Esophagus (tissue), 2 donors: Measurements from ENCODE around the gene ZNF410. TPM values are rescaled to one million over a fixed set of nuclear protein-coding genes. Genes with fewer than 3 reads are reported as not detected.

Experiments used
- H3K27ac ChIP-seq, 2 donors: one replicate each; pipeline ENCODE4 v1.5.1; 2013; ENCODE audit warnings: low read depth in 2 of 2, mild to moderate bottlenecking in 2 of 2, inconsistent platforms in 1 of 2, low read length in 1 of 2, moderate library complexity in 1 of 2
- H3K27me3 ChIP-seq, 2 donors: one replicate each; pipeline ENCODE4 v1.6.1; 2013; ENCODE audit warnings: low read length in 2 of 2, control low read depth in 1 of 2, mild to moderate bottlenecking in 1 of 2; ENCODE audit not compliant: insufficient read depth in 2 of 2, control insufficient read depth in 1 of 2
- H3K36me3 ChIP-seq, 2 donors: one replicate each; pipeline ENCODE4 v1.6.1; 2013; ENCODE audit warnings: low read length in 1 of 2; ENCODE audit not compliant: control insufficient read depth in 2 of 2, insufficient read depth in 2 of 2
- H3K4me1 ChIP-seq, 2 donors: one replicate each; pipeline ENCODE4 v1.6.1; 2013; ENCODE audit warnings: low read length in 1 of 2; ENCODE audit not compliant: control insufficient read depth in 2 of 2, insufficient read depth in 2 of 2
- H3K4me3 ChIP-seq, 2 donors: one replicate each; pipeline ENCODE4 v1.5.1; 2013; ENCODE audit warnings: low read length in 2 of 2, mild to moderate bottlenecking in 2 of 2, low read depth in 1 of 2, moderate library complexity in 1 of 2
- H3K9me3 ChIP-seq, 2 donors: one replicate each; pipeline ENCODE4 v1.6.1; 2013; ENCODE audit warnings: mild to moderate bottlenecking in 2 of 2, low read depth in 1 of 2, low read length in 1 of 2, moderate library complexity in 1 of 2; ENCODE audit not compliant: control insufficient read depth in 2 of 2, insufficient read depth in 1 of 2
- WGBS, 2 donors: extraction: QIAGEN DNeasy Blood & Tissue Kit; methylation state at CpG; one replicate each; pipeline ENCODE4 v1.1.7; 2013; 5-methylcytosine and 5-hydroxymethylcytosine counted together
- polyA plus RNA-seq, 2 donors: library from polyadenylated mRNA; stranded (reverse); fragments of 200-250 nt; gene quantifications; one replicate each; pipeline ENCODE4 v1.2.3, GENCODE V29; 2013
- donor health status: healthy with polysubstance abuse.
- donor health status: Bipolar disorder and iron deficiency.

Gene ZNF410
- polyA plus RNA-seq, 2 donors, result 24.6 to 29.9 TPM

DNA sequence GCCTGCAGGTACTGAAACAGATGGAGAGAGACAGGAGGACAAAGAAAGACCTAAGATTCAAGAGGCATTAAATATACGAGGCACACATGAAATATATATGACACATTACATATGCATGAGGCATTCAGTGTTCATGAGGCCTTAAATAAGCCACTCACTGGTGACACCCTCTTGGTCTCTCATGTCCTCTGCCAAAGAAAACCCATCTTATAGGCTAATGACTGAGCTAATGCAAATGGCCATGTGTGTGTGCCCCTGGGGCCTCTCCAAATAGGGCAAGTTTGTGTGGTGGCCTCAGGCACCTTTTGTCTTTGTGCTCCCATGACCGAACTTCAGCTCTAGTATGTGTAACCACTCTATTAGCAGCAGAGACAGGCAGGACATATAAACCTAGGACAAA is 82.2 kb downstream of the ZNF410 start:
- Histone ChIP-seq H3K4me1 (no peaks in the 10 kb centered on the region), H3K36me3 (peaks cover 0 to 15% of the 10 kb centered on the region in 2 donors), H3K27me3 (no peaks in the 10 kb centered on the region), H3K27ac (no peak overlapping the region), H3K4me3 (no peak overlapping the region), H3K9me3 (no peaks in the 10 kb centered on the region)
- whole genome bisulfite sequencing, 2 donors, result 90 to 92% methylated on average over 2 of the region's 2 CpGs

GRCh38 chr14:73973497-73973896 is 86.8 kb downstream of the ZNF410 start:
- H3K27ac ChIP-seq, result no peak overlapping the region
- WGBS, 2 donors, result 76 to 78% methylated on average over 2 of the region's 2 CpGs

DNA sequence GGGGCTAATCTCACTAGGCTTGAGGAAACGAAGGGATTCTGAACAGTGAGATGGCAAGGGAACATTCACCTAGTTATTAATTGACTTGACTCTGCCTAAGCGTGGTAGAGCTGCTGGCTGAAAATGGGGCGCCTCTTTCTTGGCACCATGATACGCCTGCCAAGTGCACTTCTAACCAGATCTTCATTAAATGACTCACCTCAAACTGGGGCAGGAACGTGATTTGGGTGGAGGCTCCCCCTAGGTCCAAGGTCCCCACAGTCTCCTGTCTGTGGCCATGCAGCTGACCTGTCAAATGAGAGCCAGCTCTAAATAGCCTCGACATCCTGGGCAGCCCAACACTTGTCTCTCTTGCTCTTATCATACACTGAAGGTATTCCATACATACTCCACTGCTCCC is 89.5 kb downstream of the ZNF410 start:
- Histone ChIP-seq H3K4me1 (no peaks in the 10 kb centered on the region), H3K4me3 (no peak overlapping the region), H3K27me3 (no peaks in the 10 kb centered on the region), H3K36me3 (peaks cover 0 to 12% of the 10 kb centered on the region in 2 donors), H3K27ac (peak overlapping the region in 1 of 2 donors; percentile 26), H3K9me3 (no peaks in the 10 kb centered on the region)
- WGBS, 2 donors, result 71 to 79% methylated on average over 6 of the region's 6 CpGs

More at GRCh38 chr14:73973497-73973896, 86.8 kb downstream of the ZNF410 start:
- Histone ChIP-seq H3K36me3 (peaks cover 0 to 16% of the 10 kb centered on the region in 2 donors), H3K4me3 (no peak overlapping the region), H3K4me1 (no peaks in the 10 kb centered on the region), H3K27me3 (no peaks in the 10 kb centered on the region), H3K9me3 (no peaks in the 10 kb centered on the region)

DNA sequence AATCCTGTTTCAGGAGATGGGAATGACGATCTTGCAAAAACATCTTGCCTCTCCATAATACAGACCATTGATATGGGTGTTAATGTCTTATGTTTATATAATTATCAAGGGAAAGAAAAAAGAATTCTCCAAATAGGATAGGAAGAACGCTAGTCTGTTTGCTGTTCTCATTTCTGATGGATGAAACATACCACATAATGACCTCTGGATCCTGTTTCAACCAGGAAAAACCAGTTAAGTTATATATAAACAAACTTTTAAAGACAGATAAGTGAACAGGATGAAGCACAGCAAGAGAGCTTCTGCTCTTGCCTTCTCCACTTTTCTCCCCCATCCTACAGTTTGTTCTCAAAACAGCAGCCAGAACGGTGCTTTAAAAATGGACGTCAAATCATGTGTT is 91.2 kb downstream of the ZNF410 start:
- Histone ChIP-seq H3K9me3 (no peaks in the 10 kb centered on the region), H3K27ac (no peak overlapping the region), H3K4me1 (no peaks in the 10 kb centered on the region), H3K4me3 (no peak overlapping the region), H3K36me3 (peaks cover 0 to 8% of the 10 kb centered on the region in 2 donors), H3K27me3 (no peaks in the 10 kb centered on the region)
- WGBS, 2 donors, result 52 to 56% methylated on average over 4 of the region's 4 CpGs

Other genes starting within 250 kb of the ZNF410 start
- gene DNAL1, start 241.9 kb upstream of the ZNF410 start, polyA plus RNA-seq, result 1 to 10 TPM; 1.7 to 2.5 TPM
- gene PNMA1, start 172.5 kb upstream of the ZNF410 start, polyA plus RNA-seq, result 10 to 100 TPM; 12.7 to 13.2 TPM
- 1 to 10 TPM; 3.0 to 4.2 TPM for gene PTGR2, start 35.0 kb upstream of the ZNF410 start, polyA plus RNA-seq
- 1 to 10 TPM; 1.6 to 1.9 TPM for gene FAM161B, start 63.2 kb downstream of the ZNF410 start, polyA plus RNA-seq
- gene COQ6, start 63.4 kb downstream of the ZNF410 start, polyA plus RNA-seq, result 10 to 100 TPM; 11.2 to 16.4 TPM
- gene ENTPD5, start 132.4 kb downstream of the ZNF410 start, polyA plus RNA-seq, result 1 to 10 TPM; 8.1 to 8.3 TPM
- gene BBOF1, start 132.5 kb downstream of the ZNF410 start, polyA plus RNA-seq, result 1 to 10 TPM; 2.4 TPM
- 1 to 10 TPM; 7.2 TPM for gene ALDH6A1, start 197.6 kb downstream of the ZNF410 start, polyA plus RNA-seq
- gene LIN52, start 198.1 kb downstream of the ZNF410 start, polyA plus RNA-seq, result 1 to 10 TPM; 2.8 to 3.0 TPM